ENCODE measurements around the gene C2orf78. TPM values are rescaled to one million over a fixed set of nuclear protein-coding genes. Genes with fewer than 3 reads are reported as not detected.
"Not testable (repeated sequence)": the region's sequence is repeated elsewhere in the genome, so short reads cannot be mapped to it uniquely, and the experiment has no call there.

Gene C2orf78
- total RNA-seq, 1 donor from 2014 or later: not detected

DNA sequence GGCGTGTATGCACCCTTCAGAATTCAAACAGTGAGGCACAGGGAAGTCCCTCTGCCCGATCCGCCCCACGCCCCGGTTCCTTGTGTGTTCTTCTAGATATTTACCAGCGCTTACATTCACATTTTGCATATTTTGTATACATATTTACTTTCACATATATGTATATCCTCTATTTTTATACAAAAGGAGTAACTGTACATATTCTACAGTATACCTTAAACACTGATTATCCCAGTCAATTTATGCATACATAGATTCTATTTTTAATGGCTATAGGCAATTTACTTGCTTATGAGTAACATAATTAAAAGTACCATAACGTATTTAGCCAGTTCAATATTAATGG, 3.8 kb upstream of the C2orf78 start:
- H3K4me3 ChIP-seq (ENCODE audit: low read depth, low read length): peak overlapping the region; percentile 99
- DNase-seq (ENCODE audit: low read depth): no peak
- no peak for TF ChIP-seq CTCF (conservative IDR thresholded peaks at IDR 0.05; ENCODE audit: low read depth, low read length)

- not testable (repeated sequence) for DNase-seq (ENCODE audit: low read depth); H3K4me3 ChIP-seq (ENCODE audit: low read depth, low read length)
These were observed 581 bp upstream of the C2orf78 start for GRCh38 chr2:73783402-73783801.

GRCh38 chr2:73811878-73812277, 27.9 kb downstream of the C2orf78 start:
- no peak for TF ChIP-seq CTCF (conservative IDR thresholded peaks at IDR 0.05; ENCODE audit: low read depth, low read length)
- no peak overlapping the region for H3K4me3 ChIP-seq (ENCODE audit: low read depth, low read length)
- DNase-seq (ENCODE audit: low read depth): no peak

- no peak overlapping the region for H3K4me3 ChIP-seq (ENCODE audit: low read depth, low read length)
- no peak for TF ChIP-seq CTCF (conservative IDR thresholded peaks at IDR 0.05; ENCODE audit: low read depth, low read length)
- DNase-seq (ENCODE audit: low read depth): no peak
These were observed 28.7 kb downstream of the C2orf78 start for GRCh38 chr2:73812635-73813034.

GRCh38 chr2:73818296-73818695, 34.3 kb downstream of the C2orf78 start:
- no peak for TF ChIP-seq CTCF (conservative IDR thresholded peaks at IDR 0.05; ENCODE audit: low read depth, low read length)
- H3K4me3 ChIP-seq (ENCODE audit: low read depth, low read length): no peak overlapping the region
- no peak for DNase-seq (ENCODE audit: low read depth)

- H3K4me3 ChIP-seq (ENCODE audit: low read depth, low read length): no peak overlapping the region
- TF ChIP-seq CTCF (conservative IDR thresholded peaks at IDR 0.05; ENCODE audit: low read depth, low read length): no peak
- no peak for DNase-seq (ENCODE audit: low read depth)
These were observed 37.2 kb downstream of the C2orf78 start for GRCh38 chr2:73821227-73821626.

DNA sequence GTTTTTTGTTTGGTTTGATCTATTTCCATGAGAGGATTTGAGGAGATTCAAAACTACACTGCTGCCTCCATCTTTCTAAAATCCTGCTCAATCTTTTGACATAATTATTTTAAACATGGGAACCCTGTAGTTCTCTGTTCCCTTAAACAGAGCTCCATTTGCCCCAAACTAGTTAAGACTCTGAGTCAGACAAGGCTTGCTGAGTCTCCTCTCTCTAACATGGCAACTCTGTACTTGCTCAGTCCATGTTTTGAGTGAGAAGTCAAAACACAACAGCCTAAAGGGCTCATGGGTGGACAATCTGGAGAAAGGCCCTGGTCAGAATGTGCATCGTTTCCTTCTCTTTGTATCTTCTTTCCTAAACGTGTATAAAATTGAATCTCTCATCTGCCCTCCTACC, 37.7 kb downstream of the C2orf78 start:
- DNase-seq (ENCODE audit: low read depth): no peak
- no peak for TF ChIP-seq CTCF (conservative IDR thresholded peaks at IDR 0.05; ENCODE audit: low read depth, low read length)
- H3K4me3 ChIP-seq (ENCODE audit: low read depth, low read length): no peak overlapping the region

GRCh38 chr2:73822276-73822675, 38.3 kb downstream of the C2orf78 start:
- TF ChIP-seq CTCF (conservative IDR thresholded peaks at IDR 0.05; ENCODE audit: low read depth, low read length): no peak
- no peak for DNase-seq (ENCODE audit: low read depth)
- no peak overlapping the region for H3K4me3 ChIP-seq (ENCODE audit: low read depth, low read length)

All from epithelial cell of proximal tubule (primary cell).